Measurements from ENCODE around the gene HOXA7. TPM values are rescaled to one million over a fixed set of nuclear protein-coding genes. Genes with fewer than 3 reads are reported as not detected.

The HOXA7 gene
- total RNA-seq, 1 donor from 2014 or later = not detected

DNA sequence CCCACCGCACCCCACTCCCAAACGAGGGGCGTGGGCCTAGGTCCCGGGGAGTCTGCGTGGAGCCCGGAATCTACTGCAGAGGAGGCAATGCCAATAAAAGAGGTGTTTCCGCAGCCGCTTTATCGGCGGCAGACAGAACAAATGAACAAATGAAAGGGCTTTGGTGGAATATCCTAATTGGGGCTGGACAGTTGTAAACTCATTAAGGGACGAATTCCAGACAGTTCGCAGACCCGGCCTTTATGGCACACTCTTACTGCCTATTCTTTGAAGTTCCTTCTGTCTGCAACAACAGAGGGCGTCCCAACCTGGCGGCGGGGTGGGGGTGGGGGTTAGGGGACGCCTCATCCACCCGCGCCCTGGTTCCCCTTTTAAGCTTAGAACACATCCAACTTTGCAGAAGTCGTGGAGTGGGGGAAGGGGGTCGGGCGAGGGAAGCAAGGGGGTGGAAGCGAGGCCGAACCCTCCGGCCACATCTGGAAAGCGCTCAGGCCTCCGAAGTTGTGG lies 4.8 kb upstream of the HOXA7 start:
- no peak for DNase-seq (ENCODE audit: low spot score)
- H3K4me1 Mint-ChIP-seq (ENCODE audit: low read depth) = peaks cover 7% of the 10 kb centered on the region
- peak overlapping the region; percentile 47 for H3K4me3 Mint-ChIP-seq (ENCODE audit: low read depth)
- no peaks in the 10 kb centered on the region for H3K36me3 Mint-ChIP-seq (ENCODE audit: low read depth)
- no peak overlapping the region for H3K27ac Mint-ChIP-seq
- no peaks in the 10 kb centered on the region for H3K9me3 Mint-ChIP-seq
- peaks cover 80% of the 10 kb centered on the region for H3K27me3 Mint-ChIP-seq (ENCODE audit: low read depth)
- intact Hi-C loops (cut with micrococcal nuclease) = loop anchor here (1.0 to 5.0 kb wide), 4 partner anchors 304 to 1304 kb away; no protein-coding TSS in a partner anchor

DNA sequence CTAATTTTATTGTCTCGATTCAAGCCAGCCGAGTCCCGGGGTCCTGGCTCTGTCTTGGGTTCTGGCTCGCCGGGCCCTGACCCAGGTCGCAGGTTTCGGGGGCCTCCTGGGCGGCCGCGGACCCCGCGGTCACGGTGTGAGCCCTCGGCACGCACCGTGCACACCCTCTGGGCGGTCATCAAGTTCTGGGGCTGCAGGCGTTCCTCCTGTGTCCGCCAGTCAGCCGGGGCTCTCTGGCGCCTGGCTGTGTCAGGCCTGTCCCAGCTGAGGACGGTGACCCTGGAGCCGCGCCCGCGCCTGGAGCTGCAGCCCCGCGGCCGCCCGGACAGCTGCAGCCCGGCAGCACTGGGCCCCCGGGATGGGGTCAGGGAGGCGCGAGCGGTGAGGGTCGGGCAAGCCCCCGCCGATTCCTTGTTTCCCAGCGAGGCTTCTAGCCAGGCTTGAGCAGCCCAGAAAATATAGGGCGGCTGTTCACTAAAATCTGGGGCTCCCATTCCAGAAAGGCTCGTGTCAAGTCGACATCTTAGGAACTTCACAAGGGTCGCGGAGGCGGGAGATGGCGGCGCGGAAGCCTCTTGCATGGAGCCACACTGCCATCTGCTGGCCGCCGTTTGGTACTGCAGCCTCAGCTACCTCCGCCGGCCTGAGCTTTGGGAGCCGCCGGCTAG lies 4.2 kb upstream of the HOXA7 start:
- intact Hi-C loops (cut with micrococcal nuclease) = loop anchor here (1.0 to 5.0 kb wide), 4 partner anchors 303 to 1303 kb away; no protein-coding TSS in a partner anchor
- H3K4me3 Mint-ChIP-seq (ENCODE audit: low read depth) = peak overlapping the region; percentile 47
- peak; percentile 65 for DNase-seq (ENCODE audit: low spot score)
- H3K36me3 Mint-ChIP-seq (ENCODE audit: low read depth) = no peaks in the 10 kb centered on the region
- H3K4me1 Mint-ChIP-seq (ENCODE audit: low read depth) = peaks cover 5% of the 10 kb centered on the region
- no peak overlapping the region for H3K27ac Mint-ChIP-seq
- H3K27me3 Mint-ChIP-seq (ENCODE audit: low read depth) = peaks cover 81% of the 10 kb centered on the region
- no peaks in the 10 kb centered on the region for H3K9me3 Mint-ChIP-seq

DNA sequence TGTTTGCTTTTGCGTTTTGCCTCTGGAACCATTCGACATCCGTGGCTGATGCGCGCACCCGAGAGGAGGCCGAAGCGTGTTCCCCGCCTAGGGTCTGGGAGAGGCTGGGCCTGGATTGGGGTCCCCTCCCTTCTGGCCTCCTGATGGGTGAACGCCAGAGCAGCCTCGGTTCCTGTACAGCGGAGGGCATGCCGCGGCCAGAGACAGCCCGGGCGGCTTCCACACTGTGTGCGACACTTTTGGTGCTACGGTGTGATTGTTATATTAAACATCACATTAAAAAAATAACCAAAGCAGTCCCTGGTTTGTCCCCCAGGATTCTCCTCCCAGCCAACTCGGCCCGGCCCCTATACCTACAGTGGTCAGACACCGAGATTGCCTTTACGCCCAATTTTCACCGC lies 3.7 kb upstream of the HOXA7 start:
- DNase-seq (ENCODE audit: low spot score) = no peak
- Mint-ChIP-seq H3K27me3 (ENCODE audit: low read depth) (peaks cover 83% of the 10 kb centered on the region), H3K9me3 (no peaks in the 10 kb centered on the region), H3K36me3 (ENCODE audit: low read depth) (no peaks in the 10 kb centered on the region), H3K4me3 (ENCODE audit: low read depth) (peak overlapping the region; percentile 34), H3K4me1 (ENCODE audit: low read depth) (peaks cover 7% of the 10 kb centered on the region), H3K27ac (no peak overlapping the region)
- intact Hi-C loops (cut with micrococcal nuclease) = loop anchor here (5.0 kb wide), 2 partner anchors 303 to 1303 kb away; no protein-coding TSS in a partner anchor

DNA sequence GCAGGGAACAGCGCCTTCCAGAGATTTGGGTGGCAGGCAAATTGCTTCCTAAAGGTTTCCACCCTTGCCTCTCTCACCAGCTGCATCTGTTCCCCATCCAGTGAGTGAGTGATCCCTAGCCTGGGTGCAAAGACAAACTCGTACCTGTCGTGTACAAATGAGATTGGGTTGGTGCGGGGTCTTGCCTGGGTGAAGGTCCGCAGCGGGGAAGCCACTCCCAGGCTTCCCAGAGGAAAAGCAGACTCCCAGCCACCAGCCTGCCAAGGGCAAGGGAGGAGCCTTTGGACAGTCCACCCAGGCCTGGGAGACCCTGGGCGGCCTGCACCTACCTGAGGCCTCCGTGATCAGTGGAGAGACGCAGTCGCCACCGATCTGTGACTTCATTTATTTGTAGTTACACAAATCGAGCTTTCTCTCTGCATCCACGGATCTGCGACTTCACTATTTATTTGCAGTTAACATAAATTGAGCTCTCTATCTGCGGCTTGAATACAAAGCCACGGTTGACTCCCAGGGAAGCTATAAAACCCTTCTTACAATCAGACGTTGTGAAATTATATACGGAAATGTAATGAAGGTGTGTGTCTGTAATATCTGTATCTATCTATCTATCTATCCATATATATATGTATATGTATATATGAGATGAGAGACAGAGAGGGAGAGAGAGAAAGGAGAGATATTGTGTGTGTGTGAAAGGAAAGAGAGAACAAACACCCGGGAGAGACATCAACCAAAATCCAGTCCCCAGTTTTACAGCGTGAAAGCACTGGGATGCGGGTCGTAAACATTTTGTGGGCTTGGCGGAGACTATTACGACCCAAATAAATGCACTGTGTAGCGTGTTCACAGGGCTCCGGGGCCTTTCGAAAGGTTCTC lies 3.0 kb upstream of the HOXA7 start:
- no peaks in the 10 kb centered on the region for H3K9me3 Mint-ChIP-seq
- intact Hi-C loops (cut with micrococcal nuclease) = loop anchor here (5.0 to 10.0 kb wide), 4 partner anchors 38 to 1795 kb away; partner anchors contain the start of gene TRIL
- H3K4me1 Mint-ChIP-seq (ENCODE audit: low read depth) = peaks cover 11% of the 10 kb centered on the region
- peaks cover 85% of the 10 kb centered on the region for H3K27me3 Mint-ChIP-seq (ENCODE audit: low read depth)
- peak overlapping the region; percentile 34 for H3K4me3 Mint-ChIP-seq (ENCODE audit: low read depth)
- DNase-seq (ENCODE audit: low spot score) = no peak
- H3K27ac Mint-ChIP-seq = no peak overlapping the region
- peaks cover 4% of the 10 kb centered on the region for H3K36me3 Mint-ChIP-seq (ENCODE audit: low read depth)

DNA sequence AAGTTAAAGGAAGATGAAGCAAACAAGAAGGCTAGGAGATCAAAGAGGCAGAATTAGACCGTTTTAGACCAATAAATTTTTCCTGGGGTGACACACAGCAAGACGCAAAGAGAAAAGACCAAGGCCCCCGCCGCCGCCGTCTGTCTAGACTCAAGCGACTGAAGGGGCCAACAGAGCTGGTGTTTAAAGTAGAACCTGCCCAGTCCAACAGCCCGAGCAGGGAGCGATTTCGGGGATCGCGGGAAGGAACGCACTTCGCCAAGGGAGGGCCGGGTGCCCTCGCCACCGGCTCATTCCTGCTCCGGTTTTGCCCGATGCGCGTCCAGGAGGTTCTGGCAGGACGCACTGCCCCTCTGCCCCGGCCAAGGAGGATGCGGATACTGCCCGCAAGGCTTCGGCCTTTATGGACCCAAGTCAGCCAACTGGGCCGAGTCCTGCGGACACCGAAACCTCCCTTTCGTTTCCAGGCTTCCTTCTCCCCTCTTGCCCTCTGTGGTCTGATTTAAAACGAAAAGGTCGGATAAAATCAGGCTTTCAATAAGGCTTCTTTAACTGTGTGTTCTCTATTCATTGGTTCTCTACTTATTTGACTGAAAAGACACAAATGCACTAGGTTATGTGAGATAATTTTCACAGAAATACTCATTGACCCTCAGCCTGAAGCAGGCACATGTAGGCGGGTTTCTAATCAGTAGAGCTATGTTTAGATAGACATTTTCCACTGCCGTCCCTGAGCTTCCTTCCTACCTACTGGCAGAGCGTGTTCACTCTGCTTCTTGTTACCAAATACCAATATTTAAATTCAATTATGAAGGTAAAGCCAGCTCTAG lies 2.2 kb upstream of the HOXA7 start:
- peak overlapping the region; percentile 36 for H3K27ac Mint-ChIP-seq
- H3K36me3 Mint-ChIP-seq (ENCODE audit: low read depth) = peaks cover 4% of the 10 kb centered on the region
- peaks cover 11% of the 10 kb centered on the region for H3K4me1 Mint-ChIP-seq (ENCODE audit: low read depth)
- no peak for DNase-seq (ENCODE audit: low spot score)
- H3K27me3 Mint-ChIP-seq (ENCODE audit: low read depth) = peaks cover 87% of the 10 kb centered on the region
- H3K9me3 Mint-ChIP-seq = no peaks in the 10 kb centered on the region
- no peak overlapping the region for H3K4me3 Mint-ChIP-seq (ENCODE audit: low read depth)
- intact Hi-C loops (cut with micrococcal nuclease) = loop anchor here (5.0 to 10.0 kb wide), 2 partner anchors 39 to 1796 kb away; partner anchors contain the start of gene TRIL

DNA sequence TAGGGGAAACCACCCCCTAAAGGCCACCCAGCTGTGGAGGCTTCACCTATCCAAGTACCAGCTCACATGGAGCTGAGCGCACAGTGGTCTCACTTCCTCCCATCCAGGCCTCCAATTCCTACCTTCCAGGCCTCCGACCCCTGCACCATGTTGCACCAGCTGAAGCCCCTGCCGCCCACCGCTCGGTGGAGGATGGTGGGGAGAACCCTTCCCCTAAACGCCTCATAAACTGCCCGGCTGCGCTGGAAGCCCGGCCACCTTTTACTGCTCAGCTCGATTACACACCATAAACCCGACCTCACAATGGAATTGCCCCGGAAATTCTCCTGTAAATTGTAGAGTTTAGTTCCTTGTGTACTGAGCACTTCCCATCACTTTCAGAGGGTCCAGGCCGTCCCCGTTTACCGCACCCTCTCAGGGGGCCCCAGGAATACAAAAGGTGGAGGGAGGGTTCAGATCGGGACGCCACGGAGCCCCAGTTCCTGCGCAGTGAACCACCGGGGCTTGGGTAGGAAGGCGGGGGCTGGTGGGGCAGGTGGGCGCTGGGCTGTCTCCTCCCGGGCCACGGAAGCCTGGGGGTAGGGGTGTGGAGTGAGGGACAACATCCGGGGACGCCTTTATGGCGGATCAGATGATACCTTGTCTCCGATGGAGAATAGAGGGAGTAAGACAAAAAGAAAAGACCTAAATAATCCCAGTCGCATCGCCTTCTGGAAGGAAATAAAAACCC lies 1.4 kb upstream of the HOXA7 start:
- Mint-ChIP-seq H3K9me3 (no peaks in the 10 kb centered on the region), H3K27ac (peak overlapping the region; percentile 50), H3K4me1 (ENCODE audit: low read depth) (peaks cover 11% of the 10 kb centered on the region), H3K4me3 (ENCODE audit: low read depth) (no peak overlapping the region), H3K27me3 (ENCODE audit: low read depth) (peaks cover 86% of the 10 kb centered on the region), H3K36me3 (ENCODE audit: low read depth) (peaks cover 4% of the 10 kb centered on the region)
- intact Hi-C loops (cut with micrococcal nuclease) = loop anchor here (2.0 to 10.0 kb wide), 5 partner anchors 13 to 1797 kb away; partner anchors contain the start of genes EVX1, HOXA11 and TRIL
- no peak for DNase-seq (ENCODE audit: low spot score)

DNA sequence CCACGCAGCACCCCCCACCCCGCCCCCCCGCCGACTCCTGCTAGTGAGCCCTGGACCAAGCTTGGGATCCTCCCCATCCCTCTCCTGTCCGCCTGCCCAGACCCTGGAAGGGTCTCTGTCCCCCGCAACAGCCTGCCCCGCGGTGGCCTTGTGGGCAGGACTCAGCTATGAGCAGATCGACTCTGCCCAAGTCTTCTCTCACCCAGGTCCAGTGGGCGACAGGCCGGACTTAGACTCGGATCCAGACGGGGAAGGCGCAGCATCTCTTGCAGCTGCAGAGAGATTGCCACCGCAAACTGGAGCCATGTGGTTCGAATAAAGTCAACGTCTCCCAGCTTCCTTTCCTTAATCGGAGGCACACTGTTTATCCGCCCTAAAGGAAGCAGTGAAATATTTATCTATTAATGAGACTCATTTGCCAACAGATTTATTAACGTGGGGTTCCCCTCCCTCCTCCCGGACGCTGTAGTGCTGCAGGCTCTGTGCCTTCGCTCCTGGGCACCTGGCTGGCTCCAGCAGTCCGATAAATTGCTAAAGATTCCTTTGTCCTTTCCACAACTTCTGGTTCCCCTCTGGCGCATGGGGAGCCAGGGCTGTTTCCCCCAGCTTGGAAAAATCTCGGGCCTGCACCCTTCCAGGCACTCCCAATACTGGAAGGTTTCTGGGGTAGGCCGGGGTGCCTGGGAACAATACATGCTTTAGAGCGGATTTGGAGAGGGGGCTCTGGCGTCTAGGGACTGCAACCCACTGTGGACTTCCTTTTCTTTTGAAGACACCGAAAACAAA lies 634 bp upstream of the HOXA7 start:
- H3K9me3 Mint-ChIP-seq = no peaks in the 10 kb centered on the region
- peaks cover 11% of the 10 kb centered on the region for H3K4me1 Mint-ChIP-seq (ENCODE audit: low read depth)
- no peak overlapping the region for H3K27ac Mint-ChIP-seq
- no peak for DNase-seq (ENCODE audit: low spot score)
- peaks cover 84% of the 10 kb centered on the region for H3K27me3 Mint-ChIP-seq (ENCODE audit: low read depth)
- intact Hi-C loops (cut with micrococcal nuclease) = loop anchor here (1.0 to 10.0 kb wide), 6 partner anchors 8 to 1798 kb away; partner anchors contain the start of genes EVX1, HOXA11, HOXA9 and TRIL
- no peak overlapping the region for H3K4me3 Mint-ChIP-seq (ENCODE audit: low read depth)
- H3K36me3 Mint-ChIP-seq (ENCODE audit: low read depth) = peaks cover 4% of the 10 kb centered on the region

DNA sequence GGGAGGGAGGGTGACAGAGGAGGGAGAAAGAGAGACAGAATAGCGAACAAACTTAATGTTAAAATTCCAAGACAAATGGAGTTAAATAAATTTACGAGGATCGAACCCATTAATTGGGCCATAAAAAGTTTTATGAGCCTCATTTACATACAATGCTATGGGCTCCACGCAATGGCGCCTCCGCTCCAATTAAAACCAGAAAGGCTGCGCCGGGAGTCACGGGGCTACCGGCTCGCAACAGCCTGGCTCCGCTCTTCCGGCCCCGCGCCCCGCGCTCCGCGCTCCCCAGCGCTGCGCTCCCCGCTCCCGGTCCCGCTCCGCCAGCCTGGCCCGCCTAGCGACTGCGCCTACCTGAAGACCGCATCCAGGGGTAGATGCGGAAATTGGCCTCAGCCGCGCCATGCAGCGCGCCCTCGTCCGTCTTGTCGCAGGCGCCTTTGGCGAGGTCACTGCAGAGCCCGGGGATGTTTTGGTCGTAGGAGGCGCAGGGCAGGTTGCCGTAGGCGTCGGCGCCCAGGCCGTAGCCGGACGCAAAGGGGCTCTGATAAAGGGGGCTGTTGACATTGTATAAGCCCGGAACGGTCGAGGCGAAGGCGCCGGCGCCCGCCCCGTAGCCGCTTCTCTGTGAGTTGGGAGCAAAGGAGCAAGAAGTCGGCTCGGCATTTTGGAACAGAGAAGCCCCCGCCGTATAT lies 513 bp downstream of the HOXA7 start:
- Mint-ChIP-seq H3K4me3 (ENCODE audit: low read depth) (no peak overlapping the region), H3K9me3 (no peaks in the 10 kb centered on the region), H3K27me3 (ENCODE audit: low read depth) (peaks cover 89% of the 10 kb centered on the region), H3K36me3 (ENCODE audit: low read depth) (peaks cover 4% of the 10 kb centered on the region), H3K4me1 (ENCODE audit: low read depth) (peaks cover 16% of the 10 kb centered on the region), H3K27ac (no peak overlapping the region)
- intact Hi-C loops (cut with micrococcal nuclease) = loop anchor here (1.0 to 10.0 kb wide), 6 partner anchors 9 to 1799 kb away; partner anchors contain the start of genes EVX1, HOXA11, HOXA9 and TRIL
- no peak for DNase-seq (ENCODE audit: low spot score)

DNA sequence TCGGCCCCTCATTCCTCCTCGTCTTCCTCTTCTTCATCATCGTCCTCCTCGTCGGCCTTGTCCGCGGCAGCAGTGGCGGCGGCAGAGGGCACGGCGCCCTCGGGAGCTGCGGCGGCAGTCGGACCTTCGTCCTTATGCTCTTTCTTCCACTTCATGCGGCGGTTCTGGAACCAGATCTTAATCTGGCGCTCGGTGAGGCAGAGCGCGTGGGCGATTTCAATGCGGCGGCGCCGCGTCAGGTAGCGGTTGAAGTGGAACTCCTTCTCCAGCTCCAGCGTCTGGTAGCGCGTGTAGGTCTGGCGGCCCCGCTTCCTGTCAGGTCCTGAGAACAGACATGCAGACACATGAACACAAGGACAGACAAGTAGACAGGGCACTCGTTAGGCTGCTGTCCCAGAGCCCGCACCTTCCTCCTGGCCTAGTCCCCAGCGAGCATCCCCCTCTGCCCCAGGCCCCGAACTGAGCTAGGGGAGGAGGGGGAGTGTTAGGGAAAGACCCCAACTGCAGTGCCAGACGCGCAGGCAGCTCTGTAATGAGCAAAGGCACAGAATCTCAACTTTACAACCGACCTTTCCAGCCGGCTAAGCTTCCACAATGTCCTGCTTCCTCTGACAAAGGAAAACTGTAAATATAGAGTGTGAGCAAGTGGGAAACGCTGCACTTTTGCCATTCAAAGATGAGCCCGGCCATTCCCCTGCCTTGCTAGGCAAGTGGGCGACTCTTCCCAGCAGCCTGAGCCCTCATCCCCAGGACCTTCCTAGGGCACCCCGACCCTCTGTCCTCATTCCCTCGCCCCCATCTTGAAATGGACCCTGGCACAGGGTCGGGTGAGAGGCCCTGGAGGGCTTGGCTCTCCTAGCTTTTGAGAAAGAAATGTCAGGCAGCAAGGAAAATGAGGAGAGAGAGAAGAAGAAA lies 1.3 kb downstream of the HOXA7 start:
- intact Hi-C loops (cut with micrococcal nuclease) = loop anchor here (5.0 to 10.0 kb wide), 3 partner anchors 42 to 1800 kb away; partner anchors contain the start of gene TRIL
- Mint-ChIP-seq H3K9me3 (no peaks in the 10 kb centered on the region), H3K4me3 (ENCODE audit: low read depth) (no peak overlapping the region), H3K36me3 (ENCODE audit: low read depth) (peaks cover 4% of the 10 kb centered on the region), H3K27me3 (ENCODE audit: low read depth) (peaks cover 92% of the 10 kb centered on the region), H3K4me1 (ENCODE audit: low read depth) (peaks cover 16% of the 10 kb centered on the region), H3K27ac (no peak overlapping the region)
- DNase-seq (ENCODE audit: low spot score) = no peak

DNA sequence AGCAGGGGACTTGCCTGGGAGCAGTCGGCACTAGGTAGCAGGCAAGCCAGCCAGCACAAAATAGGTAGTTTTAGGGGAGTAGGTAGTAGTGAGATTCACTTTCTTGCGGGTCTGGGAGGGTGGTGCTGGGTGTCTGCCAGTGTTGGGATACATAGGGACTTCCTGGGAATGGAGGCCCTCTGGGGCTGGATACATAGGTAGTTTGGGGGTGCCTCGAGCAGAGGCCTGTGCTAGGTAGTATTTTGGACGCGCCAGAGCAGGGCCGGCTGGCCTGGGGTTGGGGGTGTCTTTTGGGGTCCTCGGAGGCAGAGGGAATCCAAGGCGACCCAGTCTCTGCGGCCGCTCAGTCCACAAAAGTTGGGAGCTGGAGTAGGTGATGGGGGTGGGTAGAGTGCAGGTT lies 2.1 kb downstream of the HOXA7 start:
- H3K27ac Mint-ChIP-seq = no peak overlapping the region
- peaks cover 14% of the 10 kb centered on the region for H3K4me1 Mint-ChIP-seq (ENCODE audit: low read depth)
- peaks cover 92% of the 10 kb centered on the region for H3K27me3 Mint-ChIP-seq (ENCODE audit: low read depth)
- no peak overlapping the region for H3K4me3 Mint-ChIP-seq (ENCODE audit: low read depth)
- H3K9me3 Mint-ChIP-seq = no peaks in the 10 kb centered on the region
- no peak for DNase-seq (ENCODE audit: low spot score)
- intact Hi-C loops (cut with micrococcal nuclease) = loop anchor here (5.0 to 10.0 kb wide), 2 partner anchors 1292 to 1800 kb away; partner anchors contain the start of gene TRIL
- peaks cover 4% of the 10 kb centered on the region for H3K36me3 Mint-ChIP-seq (ENCODE audit: low read depth)
